ENCODE data around the gene TIMM13. TPM values are rescaled to one million over a fixed set of nuclear protein-coding genes. Genes with fewer than 3 reads are reported as not detected.

Gene TIMM13
- total and polyA plus RNA-seq, 10 of the 15 experiments (the other 5 are each of a cell fraction or from before 2014, with no cell fraction given): 9.9 to 205 (median 63.6) TPM

GRCh38 chr19:2380567-2380966, 46.8 kb downstream of the TIMM13 start:
- ATAC-seq (no peak), DNase-seq (ENCODE audit: low read depth, low spot score) (no peak), FAIRE-seq (no peak)
- Histone ChIP-seq H3K79me2 (ENCODE audit: control insufficient read depth, insufficient read depth, low read length) (no peaks in the 10 kb centered on the region), H2AFZ (ENCODE audit: control insufficient read depth, low read depth, low read length) (no peak overlapping the region), H3K4me2 (ENCODE audit: control insufficient read depth, insufficient read depth) (no peak overlapping the region), H3K4me1 (ENCODE audit: control insufficient read depth, insufficient read depth, low read length) (peaks cover 4% of the 10 kb centered on the region; the same call in 1 of the 2 replicates), H4K20me1 (ENCODE audit: control insufficient read depth, insufficient read depth) (no peaks in the 10 kb centered on the region), H3K9me3 (replicated peaks; ENCODE audit: control insufficient read depth, insufficient read depth, low read length) (peaks cover 4% of the 10 kb centered on the region; the same call in 2 of the 3 replicates), H3K27me3 (replicated peaks in 1 of 2; ENCODE audit: control insufficient read depth in 2 of 2, insufficient read depth in 2 of 2, low read length in 1 of 2) (no peaks in the 10 kb centered on the region), H3K27ac (ENCODE audit: control insufficient read depth, insufficient read depth) (no peak overlapping the region), H3K4me3 (no peak overlapping the region), H3K36me3 (ENCODE audit: control insufficient read depth in 2 of 2, insufficient read depth in 2 of 2, low read length in 1 of 2) (no peaks in the 10 kb centered on the region), H3K9ac (ENCODE audit: control insufficient read depth, insufficient read depth, low read length) (no peak overlapping the region)
- WGBS (ENCODE audit: insufficient coverage, insufficient replicate concordance, low lambda C conversion rate, missing lambda C conversion rate): 22% methylated on average over 2 of the region's 2 CpGs
- intact Hi-C loops (cut with micrococcal nuclease; ENCODE audit: unreplicated experiment) (no loop called here), in situ Hi-C loops (cut with MboI) (no loop called here)
- CTCF ChIA-PET: interaction anchor here (0.9 to 1.7 kb wide), 3 partner anchors 11 to 27 kb away, joined by 3 to 5 read pairs (median 4); no protein-coding TSS in a partner anchor
- SMC1A ChIA-PET (ENCODE audit: uncharacterized antibody, unreplicated experiment): interaction anchor here (0.7 to 1.0 kb wide), 2 partner anchors 89 to 352 kb away, joined by 3 read pairs; no protein-coding TSS in a partner anchor
- POLR2A ChIA-PET: no interaction called here
- no TSS peak for BruUV-seq (replicated peaks)
- RAD21 ChIA-PET (ENCODE audit: unreplicated experiment): no interaction called here
- TF ChIP-seq LARP7 (IDR thresholded peaks at IDR 0.05) (no peak), IKZF2 (IDR thresholded peaks at IDR 0.05) (no peak), FOS (IDR thresholded peaks at IDR 0.05; ENCODE audit: borderline replicate concordance, extremely low read depth, insufficient read length) (no peak), KAT2A (conservative IDR thresholded peaks at IDR 0.05; ENCODE audit: control insufficient read depth, low read depth, low read length) (no peak), E4F1 (IDR thresholded peaks at IDR 0.05; ENCODE audit: borderline replicate concordance, partially characterized antibody) (no peak), HDAC2 (IDR thresholded peaks at IDR 0.05) (no peak), NFYB (IDR thresholded peaks at IDR 0.05; ENCODE audit: insufficient read depth, low read depth, low read length) (no peak), ZBTB33 (IDR thresholded peaks at IDR 0.05) (no peak), SKIL (IDR thresholded peaks at IDR 0.05; ENCODE audit: low read depth, poor library complexity, severe bottlenecking) (no peak), USF1 (IDR thresholded peaks at IDR 0.05; ENCODE audit: borderline replicate concordance, extremely low read length, insufficient read depth, low read depth, low read length) (no peak), BCL11A (IDR thresholded peaks at IDR 0.05; ENCODE audit: low read depth, low read length) (no peak), FOXK2 (IDR thresholded peaks at IDR 0.05) (no peak), NBN (IDR thresholded peaks at IDR 0.05) (no peak), TCF12 (IDR thresholded peaks at IDR 0.05; ENCODE audit: low read depth, low read length) (no peak), DPF2 (IDR thresholded peaks at IDR 0.05) (no peak), RAD51 (IDR thresholded peaks at IDR 0.05) (no peak), SREBF1 (IDR thresholded peaks at IDR 0.05; ENCODE audit: low read length) (no peak), ZNF384 (IDR thresholded peaks at IDR 0.05; ENCODE audit: borderline replicate concordance, low read depth, low read length) (no peak)
